8988T (cell line): ENCODE results near the gene ZC3H4.

Source experiments
- DNase-seq: peaks from one replicate; pipeline ENCODE4 v3.0.0; 2011

Gene ZC3H4

DNA sequence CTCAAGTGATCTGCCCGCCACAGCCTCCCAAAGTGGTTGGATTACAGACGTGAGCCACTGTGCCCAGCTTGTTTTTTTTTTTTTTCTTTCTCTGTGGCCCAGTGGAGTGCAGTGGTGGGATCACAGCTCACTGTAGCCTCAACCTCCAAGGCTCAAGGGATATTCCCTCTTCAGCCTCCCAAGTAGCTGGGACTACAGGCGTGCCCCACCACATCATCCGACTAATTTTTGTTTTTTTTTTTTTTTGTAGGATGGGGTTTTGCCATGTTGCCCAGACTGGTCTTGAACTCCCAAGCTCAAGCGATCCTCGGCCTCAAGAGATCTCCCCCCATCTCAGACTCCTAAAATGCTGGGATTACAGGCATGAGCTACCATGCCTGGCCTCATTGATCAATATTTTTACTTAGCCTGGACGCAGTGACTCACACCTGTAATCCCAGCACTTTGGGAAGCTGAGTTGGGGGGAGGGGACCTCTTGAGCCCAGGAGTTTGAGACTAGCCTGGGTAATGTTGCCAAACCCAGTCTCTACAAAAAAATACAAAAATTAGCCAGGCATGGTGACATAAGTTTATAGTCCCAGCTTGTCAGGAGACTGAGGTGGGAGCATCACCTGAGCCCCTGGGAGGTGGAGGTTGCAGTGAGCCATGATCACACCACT, 18.7 kb upstream of the ZC3H4 start:
- DNase-seq: no peak

DNA sequence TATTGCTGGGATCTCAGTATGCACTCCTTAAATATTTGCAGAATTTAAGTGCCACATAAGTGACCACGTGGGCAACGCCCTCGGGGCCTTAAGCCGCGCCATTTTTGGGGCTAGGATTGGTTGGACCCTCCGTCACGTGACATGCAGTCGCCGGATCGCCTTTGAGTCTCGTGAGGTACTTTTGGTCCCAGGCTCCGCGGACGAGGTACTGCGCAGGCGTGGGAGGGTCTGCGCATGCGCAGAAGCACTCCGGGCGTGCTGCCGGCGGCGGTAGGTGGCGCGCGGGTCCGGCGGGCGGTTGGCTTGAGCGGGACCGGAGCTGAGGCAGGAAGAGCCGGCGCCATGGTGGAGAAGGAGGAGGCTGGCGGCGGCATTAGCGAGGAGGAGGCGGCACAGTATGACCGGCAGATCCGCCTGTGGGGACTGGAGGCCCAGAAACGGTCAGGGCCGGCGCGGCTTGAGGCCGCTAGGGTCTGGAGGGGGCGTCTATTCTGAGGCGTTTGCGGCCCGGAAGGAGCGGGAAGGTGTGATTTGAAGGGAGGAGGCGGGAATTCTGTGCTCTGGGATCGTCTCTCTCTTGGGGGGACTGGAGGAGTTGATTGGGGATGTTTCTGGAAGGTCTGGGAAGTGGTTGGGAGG, 17.1 kb upstream of the ZC3H4 start, which contains the start of gene SAE1:
TSS of gene SAE1 (plus strand) at position 247 of the 639 bp plus-strand sequence. CDS start at position 343, 96 bp downstream.
- peak; percentile 81 for DNase-seq

DNA sequence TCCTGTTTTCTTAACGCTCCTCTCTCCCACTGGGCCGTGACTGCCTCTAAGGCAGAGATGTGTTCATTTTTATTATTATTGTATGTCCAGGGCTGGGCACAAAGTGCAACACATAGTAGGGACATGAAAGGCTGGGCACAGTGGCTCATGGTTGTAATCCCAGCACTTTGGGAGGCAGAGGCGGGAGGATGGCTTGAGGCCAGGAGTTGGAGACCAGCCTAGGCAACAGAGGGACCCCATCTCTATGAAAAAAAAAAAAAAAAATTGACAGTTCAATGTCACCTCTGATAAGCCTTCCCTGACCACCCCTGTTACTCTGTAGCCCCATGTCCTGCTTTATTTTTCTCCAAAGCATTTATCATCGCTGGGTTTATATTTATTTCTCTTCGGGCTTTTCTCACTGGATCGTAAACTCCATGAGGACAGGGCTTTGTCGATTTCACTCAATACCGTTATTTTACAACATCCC, 16.6 kb upstream of the ZC3H4 start:
- no peak for DNase-seq

DNA sequence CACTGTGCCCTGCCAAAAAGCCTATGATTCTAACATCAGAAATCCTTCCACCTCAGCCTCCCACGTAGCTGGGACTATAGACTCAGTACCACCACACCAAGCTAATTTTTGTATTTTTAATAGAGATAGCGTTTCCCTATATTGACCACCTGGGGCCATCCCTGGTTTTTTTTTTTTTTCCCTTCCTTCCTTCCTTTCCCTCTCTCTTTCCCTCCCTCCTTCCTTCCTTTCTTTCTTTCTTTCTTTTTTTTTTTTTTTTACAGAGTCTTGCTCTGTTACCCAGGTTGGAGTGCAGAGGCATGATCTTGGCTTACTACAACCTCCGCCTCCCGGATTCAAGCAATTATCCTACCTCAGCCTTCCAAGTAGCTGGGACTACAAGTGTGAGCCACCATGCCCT, 16.0 kb upstream of the ZC3H4 start:
- DNase-seq: no peak

DNA sequence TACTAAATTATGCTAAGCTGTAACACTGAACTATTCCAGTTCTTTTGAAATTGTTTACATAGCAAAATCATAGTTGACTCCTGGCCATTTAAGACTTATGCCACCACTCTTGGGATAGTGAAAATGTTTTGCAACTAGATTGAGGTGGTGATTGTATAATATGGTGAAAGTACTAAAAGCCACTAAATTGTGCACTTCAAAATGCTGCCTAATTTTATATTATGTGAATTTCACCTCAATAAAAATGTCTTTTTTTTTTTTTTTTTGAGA, 12.0 kb upstream of the ZC3H4 start:
- no peak for DNase-seq

DNA sequence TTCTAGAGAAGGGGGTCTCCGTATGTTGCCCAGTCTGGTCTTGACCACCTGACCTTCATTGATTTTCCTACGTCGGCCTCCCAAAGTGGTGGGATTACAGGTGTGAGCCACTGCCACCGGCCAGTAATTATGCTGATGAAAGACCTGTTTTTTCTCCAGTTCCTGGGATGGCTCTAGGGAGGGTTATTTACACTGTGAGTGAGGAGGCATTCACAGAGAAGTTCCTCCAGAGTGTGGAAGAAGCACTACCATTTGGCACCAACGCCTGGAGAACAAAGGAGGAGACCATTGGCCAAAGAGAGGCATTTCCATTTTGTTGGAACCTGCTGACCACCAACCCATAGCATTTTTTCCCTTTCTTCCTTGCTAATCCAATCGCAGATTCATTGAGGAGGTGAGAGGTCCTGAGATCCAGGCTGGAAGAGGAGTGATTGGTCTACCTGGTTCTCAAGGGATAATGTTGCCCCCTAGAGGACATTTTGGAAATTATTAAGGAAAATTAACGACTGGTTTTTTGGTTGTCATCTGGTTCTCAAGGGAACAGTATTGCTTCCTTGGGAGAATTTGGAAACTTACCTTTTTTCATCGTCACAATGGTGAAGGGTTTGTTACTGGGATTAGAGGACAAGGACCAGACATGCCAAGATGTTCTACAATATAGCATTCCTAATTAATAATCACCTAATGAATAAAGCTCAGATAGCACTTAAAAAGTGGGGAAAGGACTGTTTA, 11.5 kb upstream of the ZC3H4 start:
- no peak for DNase-seq

DNA sequence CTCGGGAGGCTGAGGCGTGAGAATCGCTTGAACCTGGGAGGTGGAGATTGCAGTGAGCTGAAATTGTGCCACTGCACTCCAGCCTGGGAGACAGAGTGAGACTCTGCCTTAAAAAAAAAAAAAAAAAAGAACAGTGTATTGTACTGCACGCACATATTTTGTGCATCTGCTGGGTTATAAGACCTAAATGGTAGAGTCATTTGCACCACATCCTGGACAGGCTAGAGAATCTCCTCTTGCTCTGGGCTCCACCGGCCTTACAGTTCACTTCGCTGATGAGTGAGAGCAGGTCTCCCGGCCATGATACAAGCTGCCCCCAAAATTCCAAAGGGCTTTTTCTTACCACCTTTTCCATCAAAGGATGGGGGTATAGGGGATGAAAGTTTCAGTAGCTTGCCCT, 9.8 kb upstream of the ZC3H4 start:
- DNase-seq: no peak

DNA sequence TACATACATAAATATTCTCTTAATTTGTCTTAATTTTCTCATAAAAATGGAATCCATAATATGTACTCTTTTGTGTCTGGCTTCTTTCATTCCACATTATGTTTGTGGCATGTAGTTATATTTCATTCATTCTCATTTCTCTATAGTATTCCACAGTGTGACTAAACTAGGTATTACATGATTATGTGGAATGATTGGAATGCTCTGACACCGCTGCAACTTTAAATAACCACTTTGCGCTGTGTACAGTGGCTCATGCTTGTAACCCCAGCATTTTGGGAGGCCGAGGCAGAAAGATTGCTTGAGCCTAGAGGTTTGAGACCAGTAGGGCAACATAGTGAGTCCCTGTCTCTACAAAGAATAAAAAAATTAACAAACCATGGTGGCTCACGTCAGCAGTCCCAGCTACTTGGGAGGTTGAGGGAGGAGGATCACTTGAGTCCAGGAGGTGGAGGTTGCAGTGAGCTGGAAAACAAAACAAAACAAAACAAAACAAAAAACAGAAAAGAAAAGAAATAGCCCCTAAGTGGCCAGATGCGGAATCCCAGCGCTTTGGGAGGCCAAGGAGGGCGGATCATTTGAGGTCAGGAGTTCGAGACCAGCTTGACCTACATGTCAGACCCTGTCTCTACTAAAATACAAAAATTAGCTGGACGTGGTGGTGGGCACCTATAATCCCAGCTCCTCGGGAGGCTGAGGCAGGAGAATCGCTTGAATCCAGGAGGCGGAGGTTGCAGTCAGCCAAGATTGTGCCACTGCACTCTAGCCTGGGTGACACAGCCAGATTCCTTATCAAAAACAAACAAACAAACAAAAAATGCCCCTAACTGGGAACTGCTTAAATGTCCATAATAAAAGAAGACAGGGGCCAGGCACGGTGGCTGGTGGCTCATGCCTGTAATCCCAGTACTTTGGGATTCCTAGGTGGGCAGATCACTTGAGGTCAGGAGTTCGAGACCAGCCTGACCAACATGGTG, 9.1 kb upstream of the ZC3H4 start:
- DNase-seq: no peak

DNA sequence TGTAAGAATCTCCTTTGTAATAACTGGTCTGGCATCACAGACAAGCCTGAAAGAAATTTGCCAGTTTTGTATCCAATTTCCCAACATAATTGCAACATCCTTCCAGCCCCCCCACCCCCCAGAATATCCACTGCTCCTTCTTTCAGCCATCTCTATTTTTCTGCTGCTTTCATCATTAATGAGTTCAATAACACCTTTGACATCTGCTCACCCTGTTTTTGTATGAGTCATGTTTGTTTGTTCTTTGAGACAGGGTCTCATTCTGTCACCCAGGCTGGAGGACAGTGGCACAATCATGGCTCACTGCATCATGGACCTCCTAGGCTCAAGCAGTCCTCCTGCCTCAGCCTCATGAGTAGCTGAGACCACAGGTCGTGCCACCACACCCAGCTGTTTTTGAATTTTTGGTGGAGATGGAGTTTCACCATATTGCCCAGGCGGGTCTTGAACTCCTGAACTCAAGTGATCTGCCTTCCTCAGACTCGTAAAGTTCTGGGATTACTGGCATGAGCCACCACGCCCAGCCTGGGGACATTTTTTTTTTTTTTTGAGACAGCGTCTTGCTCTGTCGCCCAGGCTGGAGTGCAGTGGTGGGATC, 7.0 kb upstream of the ZC3H4 start:
- DNase-seq: no peak

DNA sequence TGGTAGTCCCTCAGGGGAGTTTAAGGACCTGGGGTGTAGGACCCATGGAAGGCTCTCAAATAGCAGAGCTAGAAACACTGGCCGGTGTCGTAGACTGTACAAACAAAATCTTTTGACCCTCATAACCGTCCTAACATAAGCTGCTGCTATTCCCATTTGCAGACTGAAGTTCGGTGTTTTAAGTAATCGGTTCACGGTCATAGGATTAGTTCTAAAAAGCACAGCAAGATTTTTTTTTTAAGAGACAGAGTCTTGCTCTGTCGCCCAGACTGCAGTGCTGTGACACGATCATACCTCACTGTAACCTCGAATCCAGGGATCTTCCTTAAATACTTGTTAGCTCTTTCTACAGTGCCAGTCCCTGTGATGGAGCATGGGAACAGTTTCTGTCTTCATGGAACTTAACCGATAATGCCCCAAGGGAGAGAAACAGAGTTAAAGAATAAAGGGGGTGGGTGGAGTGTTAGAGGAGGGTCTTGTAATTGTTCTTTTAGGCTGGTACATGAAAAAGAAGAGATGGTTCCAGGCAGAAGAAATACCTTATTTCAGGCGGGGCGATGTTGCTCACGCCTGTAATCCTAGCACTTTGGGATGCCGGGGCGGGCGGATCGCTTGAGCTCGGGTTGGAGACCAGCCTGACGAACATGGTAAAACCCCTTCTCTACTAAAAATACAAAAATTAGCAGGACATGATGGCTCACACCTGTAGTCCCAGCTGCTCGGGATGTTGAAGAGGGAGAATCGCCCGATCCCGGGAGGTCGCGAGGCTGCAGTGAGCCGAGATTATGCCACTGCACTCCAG, 475 bp upstream of the ZC3H4 start:
- DNase-seq: no peak

DNA sequence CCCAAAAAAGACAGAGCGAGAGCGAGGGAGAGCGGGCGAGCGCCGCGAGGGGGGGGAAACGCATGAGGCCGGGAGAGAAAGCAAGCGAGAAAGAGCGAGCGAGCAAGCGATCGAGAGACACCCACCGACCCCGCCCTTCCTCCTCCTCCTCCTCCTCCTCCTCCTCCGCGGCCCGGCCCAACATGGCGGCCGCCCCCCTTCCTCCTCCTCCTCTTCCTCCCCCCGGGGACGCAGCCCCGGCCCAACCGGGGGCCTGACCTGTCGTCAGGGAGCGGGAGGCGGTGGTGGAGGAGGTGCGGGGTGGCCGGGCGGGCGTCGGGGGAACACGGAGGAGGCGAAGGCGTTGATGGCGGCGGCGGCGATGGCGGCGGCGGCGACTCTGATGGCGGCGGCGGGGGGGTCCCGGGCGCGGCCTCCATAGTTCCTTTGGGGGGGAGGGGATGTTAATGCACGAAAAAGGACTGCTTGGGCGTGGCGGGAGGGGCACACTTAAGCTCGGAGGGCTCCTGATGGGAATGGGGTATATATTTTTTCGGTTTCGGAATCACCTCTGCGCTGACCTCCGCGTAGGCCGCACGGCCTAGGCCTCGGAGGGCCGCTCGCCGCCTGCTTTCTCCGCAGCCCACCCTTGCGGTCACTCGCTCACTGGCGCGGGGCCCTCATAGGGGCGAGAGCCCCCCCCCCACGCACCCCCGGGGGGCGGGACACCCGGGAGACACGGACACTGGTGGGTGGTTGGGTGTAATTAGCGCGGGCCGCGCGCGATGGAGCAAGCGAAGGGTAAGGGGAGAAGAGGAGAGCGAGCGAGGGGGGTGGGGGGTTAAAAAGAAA, 1.2 kb downstream of the ZC3H4 start:
- DNase-seq: no peak

DNA sequence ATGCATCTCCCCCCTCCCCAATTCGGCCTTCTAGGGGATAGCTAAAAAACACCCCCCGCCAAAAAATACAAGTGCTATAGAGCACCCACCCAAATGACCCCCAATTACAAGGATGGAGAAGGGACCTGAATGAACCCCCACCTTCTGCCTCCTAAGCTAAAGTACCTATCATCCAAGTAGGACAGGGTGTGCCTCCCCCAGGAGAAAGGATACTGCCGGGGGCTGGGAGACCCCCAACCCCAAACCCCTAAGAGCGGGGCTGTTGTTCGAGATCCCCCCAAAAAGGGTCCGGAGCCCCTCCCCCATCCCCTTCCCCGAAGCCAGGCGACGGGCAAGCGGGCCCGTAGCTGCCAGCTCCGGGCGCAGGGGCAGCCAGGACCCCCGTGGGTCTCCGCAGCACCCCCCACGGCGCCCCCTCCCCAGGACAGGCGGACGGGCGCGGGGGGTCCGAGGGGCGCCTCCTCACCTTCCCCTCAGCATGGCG, 1.9 kb downstream of the ZC3H4 start:
- no peak for DNase-seq

DNA sequence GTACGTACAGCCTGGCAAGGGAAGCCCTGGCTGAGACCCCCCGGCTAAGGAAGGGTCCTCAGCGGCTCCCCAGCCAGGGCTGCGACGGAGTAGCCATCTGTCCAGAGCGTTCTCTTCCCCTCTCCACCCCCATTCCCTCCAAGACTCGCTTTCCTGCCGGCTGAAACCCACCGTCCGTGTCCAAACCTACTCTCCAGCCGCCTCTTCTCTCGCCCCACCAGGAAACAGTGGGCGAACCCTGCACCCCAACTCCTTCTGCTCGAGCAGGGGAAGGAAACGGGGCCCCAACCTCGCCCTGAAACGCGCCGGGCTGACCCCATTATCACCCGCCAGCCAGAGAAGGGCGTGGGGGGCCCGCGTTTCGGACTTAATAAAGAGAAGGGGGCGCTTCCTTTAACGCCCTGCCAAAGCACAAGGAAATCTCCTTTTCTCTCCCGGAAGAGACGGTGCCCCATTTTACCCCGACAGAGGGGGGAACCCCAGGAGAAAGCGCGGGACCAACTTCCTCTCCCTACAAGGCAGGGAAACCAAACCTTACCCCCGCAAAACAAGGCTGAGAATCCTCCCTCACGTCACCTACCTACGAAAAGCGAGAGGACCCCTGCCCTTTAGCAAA, 2.5 kb downstream of the ZC3H4 start:
- no peak for DNase-seq

DNA sequence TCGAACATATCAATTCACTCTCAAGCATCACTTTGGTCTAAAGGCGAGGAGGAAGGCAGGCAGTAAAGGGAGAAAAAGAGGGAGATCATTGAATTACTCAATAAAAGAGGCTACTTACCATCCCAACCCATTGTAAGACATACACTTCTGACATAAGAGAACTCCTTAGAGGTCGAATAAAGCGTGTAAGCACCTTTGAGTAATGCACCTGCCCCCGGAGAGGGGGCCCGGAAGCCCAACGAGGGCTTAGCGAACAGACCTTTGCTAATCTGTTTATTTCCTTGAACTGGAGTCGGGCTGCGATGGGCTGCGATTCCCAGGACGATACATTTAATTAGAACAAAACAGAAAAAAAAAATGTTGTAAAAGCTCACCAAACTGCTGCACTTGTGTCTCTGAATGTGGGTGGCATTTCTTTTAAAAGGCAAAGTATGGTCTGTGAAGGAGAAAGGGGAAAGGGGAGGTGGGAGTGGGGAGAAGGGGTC, 3.0 kb downstream of the ZC3H4 start:
- no peak for DNase-seq

DNA sequence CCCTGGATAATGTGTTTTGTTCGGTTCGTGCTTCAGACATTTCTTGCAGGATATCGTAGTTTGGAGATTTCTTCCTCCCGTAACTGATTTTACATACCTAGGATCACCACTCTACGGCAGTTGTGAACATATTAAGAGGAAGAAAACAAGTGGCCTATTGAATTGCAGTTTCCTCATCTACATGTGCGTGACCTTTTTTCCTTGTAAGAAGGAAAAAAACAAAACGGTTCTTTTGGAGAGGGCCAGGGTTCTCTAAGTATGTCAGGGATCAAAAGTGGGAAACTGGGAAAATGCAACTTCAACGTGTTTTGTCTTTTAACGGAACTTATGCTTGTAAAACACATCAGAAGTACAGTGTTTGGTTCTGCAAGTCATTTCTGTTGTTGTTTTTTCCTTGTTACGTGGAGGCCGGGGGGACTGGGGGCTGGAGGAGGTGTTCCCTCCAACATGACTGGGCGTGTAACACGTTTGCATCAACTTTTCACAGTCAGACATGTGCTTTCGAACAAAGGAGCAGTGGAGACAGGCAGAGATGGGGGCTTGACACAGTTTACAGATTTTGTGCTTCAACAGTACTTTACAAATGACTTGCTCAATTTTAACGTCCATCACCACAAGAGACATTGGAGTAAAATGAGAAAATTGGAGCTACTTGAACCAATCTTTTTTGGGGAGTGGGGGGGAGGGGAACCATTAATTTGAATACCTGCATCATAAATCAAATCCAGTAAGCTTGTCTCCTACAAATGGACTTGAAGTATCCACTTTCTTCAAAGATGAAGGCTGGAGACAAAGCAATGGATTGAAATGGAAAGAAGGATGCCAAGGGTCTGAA, 3.8 kb downstream of the ZC3H4 start:
- DNase-seq: no peak

DNA sequence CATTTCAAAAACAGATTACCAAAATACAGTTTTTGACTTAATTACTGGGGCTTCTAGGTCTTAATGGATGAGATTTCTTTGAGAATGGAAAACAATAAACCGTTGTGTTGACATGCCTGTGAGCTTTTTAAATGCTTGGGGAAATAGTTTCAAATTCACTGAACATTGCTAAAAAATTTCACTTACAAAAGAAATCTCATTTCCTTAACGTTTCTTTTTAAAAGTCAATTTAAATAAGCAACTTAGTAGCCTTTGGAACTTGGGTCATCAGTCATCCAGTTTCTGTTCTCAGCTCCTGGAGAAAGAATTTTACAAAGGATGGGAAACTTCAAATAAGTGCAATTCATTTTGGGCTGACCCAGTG, 4.4 kb downstream of the ZC3H4 start:
- DNase-seq: no peak

DNA sequence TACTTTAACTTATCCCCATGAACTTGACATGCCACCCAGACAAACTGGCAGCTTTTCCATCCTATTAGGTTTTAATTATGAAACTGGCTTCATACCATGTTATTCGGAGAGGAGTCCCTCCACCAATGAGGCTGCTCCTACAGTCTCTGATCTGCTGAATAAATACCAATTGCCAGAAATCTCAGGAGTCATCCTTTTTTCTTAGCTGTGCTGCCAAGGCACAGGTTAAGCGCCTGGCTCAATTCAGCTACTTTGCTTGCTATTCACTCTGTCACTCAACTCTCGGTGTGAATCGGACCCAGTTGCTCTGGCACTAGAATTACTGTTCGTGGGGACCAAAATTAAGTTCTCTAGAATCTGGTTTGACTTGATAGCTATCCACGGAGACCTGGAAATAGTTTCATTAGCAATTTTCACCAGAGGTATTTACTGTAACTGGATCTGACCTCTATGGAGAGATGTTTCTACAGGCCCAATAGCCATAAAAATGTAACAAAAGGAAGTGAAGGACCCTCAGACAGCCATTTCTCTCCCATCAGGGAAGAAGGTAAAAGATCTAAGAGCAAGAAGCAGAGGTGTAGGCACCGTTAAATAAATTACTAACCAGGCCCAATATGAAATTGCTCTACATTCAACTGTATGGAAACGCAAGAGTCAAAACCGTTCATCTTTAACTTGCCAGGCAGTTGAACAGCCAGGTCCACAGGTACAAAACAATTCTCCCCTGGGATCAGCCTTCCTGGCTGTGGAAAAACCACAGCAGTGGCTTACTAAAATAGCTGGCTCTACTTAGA, 5.4 kb downstream of the ZC3H4 start:
- DNase-seq: no peak

DNA sequence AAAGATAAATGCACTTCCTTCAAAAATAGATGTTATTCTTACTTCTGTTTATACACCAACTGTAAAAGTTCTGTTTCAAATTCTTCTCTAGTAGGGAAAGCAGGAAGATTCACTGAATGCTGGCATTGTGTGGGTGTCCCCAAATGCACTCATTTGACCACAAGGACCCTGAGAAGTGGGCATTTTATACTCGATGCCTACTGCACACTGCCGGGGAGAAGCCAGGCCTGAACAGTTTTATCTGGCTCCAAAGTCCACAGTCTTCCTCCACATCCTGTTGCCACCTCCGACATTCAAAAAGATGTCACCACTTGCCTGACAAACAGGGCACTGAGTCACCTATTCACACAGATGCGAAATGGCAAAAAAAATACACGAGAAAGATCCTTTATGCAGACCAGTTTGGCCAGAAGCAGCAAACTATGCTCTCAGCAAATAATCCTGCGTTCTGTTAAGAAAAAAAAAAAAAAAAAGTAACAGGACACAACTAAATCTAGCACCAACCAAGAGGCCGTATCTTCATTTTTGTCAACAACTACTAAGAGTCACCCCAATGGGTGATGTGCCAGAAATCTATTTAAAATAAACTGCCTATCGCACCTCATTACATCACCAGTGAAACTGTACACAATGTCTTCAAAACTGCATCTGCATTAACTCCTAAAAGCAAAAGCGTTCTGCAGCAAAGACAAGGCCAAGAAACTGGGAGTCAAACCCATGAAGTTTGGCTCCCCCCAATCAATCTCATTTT, 6.2 kb downstream of the ZC3H4 start:
- DNase-seq: no peak
